ENCODE data around the gene PPP1R1A. TPM values are rescaled to one million over a fixed set of nuclear protein-coding genes. Genes with fewer than 3 reads are reported as not detected.
A peak's percentile ranks its signal among the peaks of the same experiment; 100 is the strongest.

The PPP1R1A gene
- total RNA-seq, 2 experiments from 2014 or later = not detected

DNA sequence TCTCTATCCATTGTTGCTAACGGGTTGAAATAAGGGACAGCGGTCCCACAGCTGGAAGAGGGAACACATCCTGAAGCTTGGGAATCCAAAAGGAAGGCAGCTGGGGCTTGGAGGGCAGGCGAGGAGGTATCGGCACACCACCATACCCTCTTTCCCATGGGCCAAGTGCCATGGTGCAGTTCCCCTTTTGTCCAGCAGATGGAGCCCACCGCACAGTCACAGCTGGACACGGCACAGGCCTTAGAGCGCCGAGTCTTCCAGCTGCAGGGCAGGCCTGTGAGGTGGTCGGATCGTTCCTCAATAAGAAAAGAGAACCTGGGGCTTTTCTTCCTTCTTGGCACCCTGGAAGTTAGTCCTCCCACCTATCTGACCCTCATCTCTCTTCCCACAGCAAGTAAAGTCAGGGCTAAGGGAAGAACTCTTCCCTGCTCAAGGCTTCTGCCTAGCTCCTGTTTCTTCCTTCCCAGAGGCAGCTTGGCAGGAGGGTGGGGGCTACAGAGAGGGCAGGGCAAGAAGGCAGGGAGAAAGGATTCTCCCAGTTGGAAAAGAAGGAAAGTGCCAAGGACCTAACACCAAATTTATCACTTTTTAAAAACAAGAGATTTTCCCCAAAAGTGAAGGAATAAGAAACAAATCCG lies 8.6 kb downstream of the PPP1R1A start:
- peaks cover 5% of the 10 kb centered on the region for H3K4me1 Mint-ChIP-seq
- no peak overlapping the region for H3K4me3 Mint-ChIP-seq
- peaks cover 13% of the 10 kb centered on the region for H3K27me3 Mint-ChIP-seq
- DNase-seq = peak; percentile 86
- H3K36me3 Mint-ChIP-seq = peaks cover 4% of the 10 kb centered on the region
- no peak overlapping the region for H3K27ac Mint-ChIP-seq
- CTCF ChIA-PET = interaction anchor here (0.7 to 4.0 kb wide), 26 partner anchors 8 to 1076 kb away, joined by 3 to 29 read pairs (median 4); partner anchors contain the start of gene PDE1B
- peak; percentile 96 for ATAC-seq
- H3K9me3 Mint-ChIP-seq (ENCODE audit: low read depth) = no peaks in the 10 kb centered on the region

GRCh38 chr12:54579258-54579657 lies 9.2 kb downstream of the PPP1R1A start:
- CTCF ChIA-PET = interaction anchor here (1.0 to 4.0 kb wide), 21 partner anchors 9 to 1077 kb away, joined by 3 to 29 read pairs (median 5); partner anchors contain the start of gene PDE1B
- no peaks in the 10 kb centered on the region for H3K9me3 Mint-ChIP-seq (ENCODE audit: low read depth)
- H3K36me3 Mint-ChIP-seq = peaks cover 6% of the 10 kb centered on the region
- DNase-seq (no peak), ATAC-seq (peak; percentile 29)
- no peak overlapping the region for H3K27ac Mint-ChIP-seq
- H3K4me1 Mint-ChIP-seq = peaks cover 5% of the 10 kb centered on the region
- no peak overlapping the region for H3K4me3 Mint-ChIP-seq
- H3K27me3 Mint-ChIP-seq = peaks cover 7% of the 10 kb centered on the region

DNA sequence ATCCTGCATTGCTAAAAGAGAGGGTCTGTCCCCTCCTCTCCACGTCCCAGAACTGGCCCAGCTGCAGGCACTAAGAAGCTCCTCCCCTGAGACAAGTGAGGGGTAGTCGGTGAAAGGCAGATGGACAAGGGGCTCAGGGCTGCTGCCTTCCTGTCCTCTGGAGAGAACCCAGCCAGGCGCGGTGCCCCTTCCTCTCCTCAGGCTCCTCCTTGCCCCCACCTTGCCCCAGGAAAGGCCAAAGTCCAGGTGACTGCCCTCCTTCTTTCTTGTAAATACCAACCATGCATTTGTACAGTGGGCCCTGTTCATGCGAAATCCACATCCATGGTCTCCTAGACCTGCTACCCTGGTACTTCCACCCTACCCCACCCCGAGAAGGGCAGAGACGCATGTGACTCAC lies 9.7 kb downstream of the PPP1R1A start:
- Mint-ChIP-seq H3K9me3 (ENCODE audit: low read depth) (no peaks in the 10 kb centered on the region), H3K27me3 (peaks cover 3% of the 10 kb centered on the region), H3K4me3 (no peak overlapping the region), H3K36me3 (peaks cover 8% of the 10 kb centered on the region), H3K4me1 (peaks cover 5% of the 10 kb centered on the region), H3K27ac (no peak overlapping the region)
- no peak for ATAC-seq
- CTCF ChIA-PET = interaction anchor here (1.1 to 4.0 kb wide), 7 partner anchors 8 to 49 kb away, joined by 4 to 29 read pairs (median 5); partner anchors contain the start of gene PDE1B
- DNase-seq = no peak

GRCh38 chr12:54572881-54573280 lies 15.6 kb downstream of the PPP1R1A start:
- no peaks in the 10 kb centered on the region for H3K4me1 Mint-ChIP-seq
- no peak overlapping the region for H3K27ac Mint-ChIP-seq
- no peak overlapping the region for H3K4me3 Mint-ChIP-seq
- CTCF ChIA-PET = interaction anchor here (0.8 kb wide), 1 partner anchor 27 kb away, joined by 3 read pairs; no protein-coding TSS in a partner anchor
- no peak for DNase-seq
- no peaks in the 10 kb centered on the region for H3K9me3 Mint-ChIP-seq (ENCODE audit: low read depth)
- H3K36me3 Mint-ChIP-seq = peaks cover 21% of the 10 kb centered on the region
- ATAC-seq = no peak
- H3K27me3 Mint-ChIP-seq = no peaks in the 10 kb centered on the region

DNA sequence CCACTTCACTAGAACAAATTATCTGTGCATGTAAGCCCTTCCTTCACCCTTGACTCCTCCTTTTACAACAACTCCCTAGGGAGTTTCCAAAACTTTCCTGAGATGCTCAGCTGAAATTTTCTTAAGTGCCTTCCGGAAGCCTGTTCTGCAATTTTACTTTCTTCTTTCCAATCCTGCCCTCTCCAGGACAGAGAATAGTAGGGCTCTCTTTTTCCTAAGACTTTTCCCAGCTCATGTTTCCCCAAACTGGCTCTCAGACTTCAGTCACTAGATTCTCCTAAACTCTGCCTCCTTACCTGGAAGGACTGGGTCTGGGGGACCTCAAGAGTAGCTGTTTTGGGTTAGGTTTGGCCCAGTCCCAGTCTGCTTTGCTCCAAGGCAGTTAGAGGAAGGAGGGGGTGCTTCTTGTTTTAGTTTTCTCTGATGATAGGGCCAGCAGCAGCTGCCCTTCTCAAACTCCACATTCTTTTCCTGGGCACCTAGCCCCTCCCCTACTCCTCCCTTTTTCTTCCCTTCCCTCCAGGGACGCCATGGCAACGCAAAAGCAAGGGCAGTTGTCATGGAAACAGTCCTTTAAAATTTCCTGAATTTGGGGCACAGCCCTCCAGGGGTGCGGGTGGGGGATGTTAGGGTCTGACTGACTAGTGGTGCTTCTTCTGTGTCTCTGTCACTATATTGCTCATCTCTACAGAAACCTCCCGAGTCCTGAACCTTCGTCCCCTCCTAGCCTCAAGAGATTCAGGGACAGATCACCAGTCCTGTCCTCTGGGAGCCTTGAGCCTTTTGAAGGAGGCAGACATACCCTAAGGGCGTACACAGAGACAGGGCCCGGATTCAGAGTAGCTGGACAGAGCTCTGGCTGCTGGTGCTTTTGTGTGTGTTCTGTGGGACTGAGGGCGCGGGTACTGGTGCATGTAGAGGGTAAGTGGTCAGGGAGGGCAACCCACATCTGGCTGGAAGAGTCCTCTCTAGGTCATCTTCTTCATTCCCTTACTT lies 17.0 kb downstream of the PPP1R1A start:
- ATAC-seq (no peak), DNase-seq (no peak)
- peaks cover 21% of the 10 kb centered on the region for H3K36me3 Mint-ChIP-seq
- CTCF ChIA-PET = interaction anchor here (1.0 to 1.9 kb wide), 2 partner anchors 8 to 9 kb away, joined by 3 to 9 read pairs; no protein-coding TSS in a partner anchor
- no peak overlapping the region for H3K4me3 Mint-ChIP-seq
- no peaks in the 10 kb centered on the region for H3K9me3 Mint-ChIP-seq (ENCODE audit: low read depth)
- H3K27me3 Mint-ChIP-seq = no peaks in the 10 kb centered on the region
- H3K4me1 Mint-ChIP-seq = no peaks in the 10 kb centered on the region
- H3K27ac Mint-ChIP-seq = no peak overlapping the region

DNA sequence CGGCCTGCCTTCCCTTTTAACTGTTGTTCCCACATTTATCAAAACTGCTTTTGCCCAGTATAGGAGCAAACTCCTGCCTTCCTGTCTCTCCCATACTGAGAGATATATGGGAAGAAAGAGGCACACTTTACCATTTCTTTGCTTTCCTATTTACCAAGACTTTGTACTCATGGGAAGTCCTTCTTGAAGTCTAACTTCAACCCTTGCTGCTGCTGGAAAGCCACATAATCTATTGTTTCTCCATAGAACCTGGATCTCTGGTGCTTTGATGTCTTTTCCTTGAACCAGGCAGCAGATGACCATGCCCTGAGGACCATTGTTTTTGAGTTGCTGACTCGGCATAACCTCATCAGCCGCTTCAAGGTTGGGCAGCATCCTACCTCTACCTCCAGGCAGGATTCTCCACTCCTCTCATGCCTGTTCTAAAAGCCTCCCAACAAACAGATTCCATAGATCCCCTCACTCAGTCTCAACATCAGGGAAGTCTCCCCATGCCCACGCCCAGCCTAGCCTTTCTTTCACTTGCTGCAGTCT lies 18.4 kb downstream of the PPP1R1A start:
- Mint-ChIP-seq H3K36me3 (peaks cover 19% of the 10 kb centered on the region), H3K9me3 (ENCODE audit: low read depth) (no peaks in the 10 kb centered on the region), H3K27ac (no peak overlapping the region), H3K4me3 (no peak overlapping the region), H3K27me3 (no peaks in the 10 kb centered on the region), H3K4me1 (no peaks in the 10 kb centered on the region)
- no peak for DNase-seq
- CTCF ChIA-PET = interaction anchor here (1.9 kb wide), 1 partner anchor 9 kb away, joined by 9 read pairs; no protein-coding TSS in a partner anchor
- no peak for ATAC-seq

DNA sequence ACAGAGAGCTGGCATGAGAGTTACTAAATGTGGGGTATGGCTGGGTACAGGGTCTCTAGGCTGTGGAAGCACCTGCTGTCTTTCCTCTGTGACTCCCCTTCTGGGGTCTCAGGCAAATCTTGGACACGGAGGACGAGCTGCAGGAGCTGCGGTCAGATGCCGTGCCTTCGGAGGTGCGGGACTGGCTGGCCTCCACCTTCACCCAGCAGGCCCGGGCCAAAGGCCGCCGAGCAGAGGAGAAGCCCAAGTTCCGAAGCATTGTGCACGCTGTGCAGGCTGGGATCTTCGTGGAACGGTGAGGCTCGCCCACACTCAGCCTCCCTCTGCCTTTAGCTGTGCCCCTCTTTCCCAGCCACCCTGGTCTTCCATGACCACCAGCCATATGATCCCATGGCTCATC lies 19.4 kb downstream of the PPP1R1A start:
- H3K9me3 Mint-ChIP-seq (ENCODE audit: low read depth) = no peaks in the 10 kb centered on the region
- H3K27ac Mint-ChIP-seq = no peak overlapping the region
- CTCF ChIA-PET = no interaction called here
- H3K4me3 Mint-ChIP-seq = no peak overlapping the region
- H3K4me1 Mint-ChIP-seq = no peaks in the 10 kb centered on the region
- ATAC-seq (no peak), DNase-seq (no peak)
- peaks cover 14% of the 10 kb centered on the region for H3K36me3 Mint-ChIP-seq
- no peaks in the 10 kb centered on the region for H3K27me3 Mint-ChIP-seq

GRCh38 chr12:54566792-54567191 lies 21.7 kb downstream of the PPP1R1A start:
- Mint-ChIP-seq H3K27ac (no peak overlapping the region), H3K9me3 (ENCODE audit: low read depth) (no peaks in the 10 kb centered on the region), H3K4me1 (peaks cover 5% of the 10 kb centered on the region), H3K4me3 (no peak overlapping the region), H3K36me3 (peaks cover 9% of the 10 kb centered on the region), H3K27me3 (no peaks in the 10 kb centered on the region)
- CTCF ChIA-PET = interaction anchor here (0.8 to 3.1 kb wide), 5 partner anchors 13 to 809 kb away, joined by 3 to 12 read pairs (median 4); partner anchors contain the start of gene PDE1B
- DNase-seq = no peak
- ATAC-seq = no peak

- CTCF ChIA-PET = interaction anchor here (0.7 to 3.1 kb wide), 2 partner anchors 12 to 14 kb away, joined by 4 to 12 read pairs; no protein-coding TSS in a partner anchor
- no peak overlapping the region for H3K27ac Mint-ChIP-seq
- H3K36me3 Mint-ChIP-seq = peaks cover 9% of the 10 kb centered on the region
- H3K27me3 Mint-ChIP-seq = no peaks in the 10 kb centered on the region
- DNase-seq = no peak
- H3K9me3 Mint-ChIP-seq (ENCODE audit: low read depth) = no peaks in the 10 kb centered on the region
- ATAC-seq = no peak
- H3K4me3 Mint-ChIP-seq = no peak overlapping the region
- H3K4me1 Mint-ChIP-seq = peaks cover 11% of the 10 kb centered on the region
Observed at GRCh38 chr12:54565986-54566544, 22.4 kb downstream of the PPP1R1A start.

DNA sequence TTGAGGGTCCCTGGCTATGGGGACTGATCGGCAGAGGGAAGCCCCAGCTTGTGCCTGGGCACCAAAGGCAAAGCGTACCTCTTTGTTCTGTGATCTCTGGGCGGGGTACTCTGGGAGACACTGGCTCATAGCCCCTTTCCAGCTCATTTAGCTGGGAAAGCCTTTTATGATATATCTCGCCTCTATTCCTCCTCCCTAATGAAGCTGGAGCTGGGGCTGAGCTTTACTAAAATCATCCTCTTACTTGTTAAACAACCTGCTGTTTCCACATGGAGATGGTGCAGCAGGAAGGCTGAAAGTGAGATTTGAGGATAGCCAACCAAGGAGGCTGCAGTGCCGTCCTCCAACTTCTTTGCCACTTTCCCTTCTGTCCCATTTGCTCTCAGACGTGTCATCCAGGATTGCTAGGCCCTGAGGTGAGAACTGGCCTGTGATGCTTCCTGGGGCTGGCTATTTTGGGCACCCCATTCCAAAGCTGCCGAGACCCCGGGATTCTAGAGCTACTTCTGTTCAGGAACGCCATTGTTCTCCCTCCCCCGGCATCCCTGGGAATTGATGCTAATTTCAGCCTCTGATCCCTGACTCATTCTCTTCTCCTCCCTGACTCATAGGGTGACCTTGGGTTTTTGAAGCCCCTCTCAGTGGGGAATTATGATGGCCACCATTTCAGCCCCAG lies 23.0 kb downstream of the PPP1R1A start:
- Mint-ChIP-seq H3K36me3 (peaks cover 6% of the 10 kb centered on the region), H3K27me3 (no peaks in the 10 kb centered on the region), H3K9me3 (ENCODE audit: low read depth) (no peaks in the 10 kb centered on the region), H3K4me3 (no peak overlapping the region), H3K27ac (no peak overlapping the region), H3K4me1 (peaks cover 16% of the 10 kb centered on the region)
- ATAC-seq (no peak), DNase-seq (no peak)
- CTCF ChIA-PET = interaction anchor here (0.7 to 3.1 kb wide), 3 partner anchors 13 to 15 kb away, joined by 3 to 12 read pairs (median 4); no protein-coding TSS in a partner anchor

DNA sequence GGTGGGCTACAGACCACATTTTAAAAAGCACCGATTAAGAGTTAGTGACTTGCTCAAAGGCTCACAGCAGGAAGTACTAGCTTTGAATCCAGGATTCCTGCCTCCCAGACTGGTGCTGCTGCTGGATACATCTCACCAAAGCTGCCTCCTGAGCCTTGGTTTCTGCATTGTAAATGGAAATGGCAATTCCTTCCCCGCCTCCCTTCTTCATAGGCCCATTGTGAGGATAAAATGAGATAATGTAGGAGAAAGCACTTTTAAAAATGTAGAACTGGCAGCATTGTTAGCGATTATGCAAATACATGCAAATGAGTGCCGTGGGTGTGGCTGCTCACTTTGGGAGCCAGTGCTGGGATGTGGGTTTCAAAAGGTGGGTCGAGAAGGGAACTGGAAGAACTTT lies 23.7 kb downstream of the PPP1R1A start:
- ATAC-seq (no peak), DNase-seq (no peak)
- peaks cover 23% of the 10 kb centered on the region for H3K4me1 Mint-ChIP-seq
- H3K9me3 Mint-ChIP-seq (ENCODE audit: low read depth) = no peaks in the 10 kb centered on the region
- no peak overlapping the region for H3K27ac Mint-ChIP-seq
- H3K4me3 Mint-ChIP-seq = no peak overlapping the region
- CTCF ChIA-PET = interaction anchor here (0.7 to 1.0 kb wide), 2 partner anchors 15 kb away, joined by 3 to 4 read pairs; no protein-coding TSS in a partner anchor
- peaks cover 2% of the 10 kb centered on the region for H3K36me3 Mint-ChIP-seq
- H3K27me3 Mint-ChIP-seq = no peaks in the 10 kb centered on the region

- CTCF ChIA-PET = interaction anchor here (1.0 kb wide), 1 partner anchor 16 kb away, joined by 4 read pairs; no protein-coding TSS in a partner anchor
- DNase-seq = no peak
- peaks cover 28% of the 10 kb centered on the region for H3K4me1 Mint-ChIP-seq
- H3K4me3 Mint-ChIP-seq = no peak overlapping the region
- H3K36me3 Mint-ChIP-seq = peaks cover 2% of the 10 kb centered on the region
- no peaks in the 10 kb centered on the region for H3K27me3 Mint-ChIP-seq
- no peaks in the 10 kb centered on the region for H3K9me3 Mint-ChIP-seq (ENCODE audit: low read depth)
- no peak overlapping the region for H3K27ac Mint-ChIP-seq
- ATAC-seq = no peak
Observed at GRCh38 chr12:54563787-54564186, 24.7 kb downstream of the PPP1R1A start.
